Measurements from ENCODE around the gene RNF186.
"Not testable (repeated sequence)": the region's sequence is repeated elsewhere in the genome, so short reads cannot be mapped to it uniquely, and the experiment has no call there.

- TF ChIP-seq CTCF, POLR2A (IDR thresholded peaks at IDR 0.05): not testable (repeated sequence)
Observed at GRCh38 chr1:19790061-19790975, 24.8 kb downstream of the RNF186 start.

All from Peyer's patch (tissue), 4 donors.